ENCODE data around the gene CEP112.

- TF ChIP-seq CTCF (IDR thresholded peaks at IDR 0.05) (no peak), POLR2A (IDR thresholded peaks at IDR 0.05) (no peak)
These were observed 368.2 kb downstream of the CEP112 start for GRCh38 chr17:65823713-65824112.

Data from testis (tissue), 2 donors.